ENCODE measurements around the gene ZNF415. TPM values are rescaled to one million over a fixed set of nuclear protein-coding genes. Genes with fewer than 3 reads are reported as not detected.

The ZNF415 gene
- total RNA-seq, 1 donor from 2014 or later: 15.6 TPM

- TF ChIP-seq CTCF (conservative IDR thresholded peaks at IDR 0.05): no peak
- peaks cover 65% of the 10 kb centered on the region for H3K36me3 Mint-ChIP-seq
- no peak overlapping the region for H3K27ac Mint-ChIP-seq
Observed at GRCh38 chr19:53079313-53079924, 53.3 kb downstream of the ZNF415 start.

GRCh38 chr19:53078668-53079067 lies 54.0 kb downstream of the ZNF415 start:
- Mint-ChIP-seq H3K36me3 (peaks cover 67% of the 10 kb centered on the region), H3K4me3 (no peak overlapping the region), H3K4me1 (ENCODE audit: unreplicated experiment) (peaks cover 7% of the 10 kb centered on the region), H3K27ac (no peak overlapping the region), H3K27me3 (no peaks in the 10 kb centered on the region), H3K9me3 (peaks cover 5% of the 10 kb centered on the region)
- TF ChIP-seq CTCF (conservative IDR thresholded peaks at IDR 0.05): no peak
- DNase-seq (ENCODE audit: extremely low spot score, unreplicated experiment): no peak

More at GRCh38 chr19:53079313-53079924, 53.3 kb downstream of the ZNF415 start:
- Mint-ChIP-seq H3K27me3 (no peaks in the 10 kb centered on the region), H3K9me3 (peaks cover 5% of the 10 kb centered on the region), H3K4me3 (no peak overlapping the region), H3K4me1 (ENCODE audit: unreplicated experiment) (peaks cover 7% of the 10 kb centered on the region)
- DNase-seq (ENCODE audit: extremely low spot score, unreplicated experiment): no peak

GRCh38 chr19:53076984-53077383 lies 55.7 kb downstream of the ZNF415 start:
- H3K4me3 Mint-ChIP-seq: peak overlapping the region; percentile 30
- peak; percentile 84 for TF ChIP-seq CTCF (conservative IDR thresholded peaks at IDR 0.05)
- H3K27ac Mint-ChIP-seq: peak overlapping the region; percentile 12
- peaks cover 64% of the 10 kb centered on the region for H3K36me3 Mint-ChIP-seq
- H3K9me3 Mint-ChIP-seq: peaks cover 5% of the 10 kb centered on the region
- H3K27me3 Mint-ChIP-seq: no peaks in the 10 kb centered on the region
- H3K4me1 Mint-ChIP-seq (ENCODE audit: unreplicated experiment): peaks cover 7% of the 10 kb centered on the region
- no peak for DNase-seq (ENCODE audit: extremely low spot score, unreplicated experiment)

- Mint-ChIP-seq H3K4me3 (no peak overlapping the region), H3K4me1 (ENCODE audit: unreplicated experiment) (no peaks in the 10 kb centered on the region), H3K36me3 (peaks cover 59% of the 10 kb centered on the region), H3K27me3 (no peaks in the 10 kb centered on the region), H3K27ac (no peak overlapping the region), H3K9me3 (peaks cover 32% of the 10 kb centered on the region)
- DNase-seq (ENCODE audit: extremely low spot score, unreplicated experiment): no peak
- no peak for TF ChIP-seq CTCF (conservative IDR thresholded peaks at IDR 0.05)
Observed at GRCh38 chr19:53068834-53069233, 63.9 kb downstream of the ZNF415 start.

DNA sequence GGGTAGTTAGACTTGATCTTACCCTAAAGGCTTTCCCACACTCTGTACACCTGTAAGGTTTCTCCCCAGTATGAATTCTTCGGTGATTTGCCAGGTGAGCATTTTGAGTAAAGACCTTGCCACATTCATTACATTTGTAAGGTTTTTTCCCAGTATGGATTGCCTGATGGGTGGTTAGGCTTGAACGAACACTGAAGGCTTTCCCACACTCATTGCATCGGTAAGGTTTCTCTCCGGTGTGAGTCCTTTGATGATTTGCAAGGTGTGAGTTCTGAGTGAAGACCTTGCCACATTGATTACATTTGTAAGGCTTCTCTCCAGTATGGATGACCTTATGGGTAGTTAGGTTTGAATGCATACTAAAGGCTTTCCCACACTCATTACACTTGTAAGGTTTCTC lies 64.5 kb downstream of the ZNF415 start:
- Mint-ChIP-seq H3K36me3 (peaks cover 59% of the 10 kb centered on the region), H3K4me3 (no peak overlapping the region), H3K27me3 (no peaks in the 10 kb centered on the region), H3K9me3 (peaks cover 32% of the 10 kb centered on the region), H3K4me1 (ENCODE audit: unreplicated experiment) (no peaks in the 10 kb centered on the region), H3K27ac (no peak overlapping the region)
- no peak for TF ChIP-seq CTCF (conservative IDR thresholded peaks at IDR 0.05)
- DNase-seq (ENCODE audit: extremely low spot score, unreplicated experiment): no peak

Data from type B pancreatic cell (in vitro differentiated cells).